ENCODE measurements around the gene CCNI. TPM values are rescaled to one million over a fixed set of nuclear protein-coding genes. Genes with fewer than 3 reads are reported as not detected.

The CCNI gene
- total RNA-seq, 4 donors from 2014 or later = 132 to 220 (median 176) TPM

DNA sequence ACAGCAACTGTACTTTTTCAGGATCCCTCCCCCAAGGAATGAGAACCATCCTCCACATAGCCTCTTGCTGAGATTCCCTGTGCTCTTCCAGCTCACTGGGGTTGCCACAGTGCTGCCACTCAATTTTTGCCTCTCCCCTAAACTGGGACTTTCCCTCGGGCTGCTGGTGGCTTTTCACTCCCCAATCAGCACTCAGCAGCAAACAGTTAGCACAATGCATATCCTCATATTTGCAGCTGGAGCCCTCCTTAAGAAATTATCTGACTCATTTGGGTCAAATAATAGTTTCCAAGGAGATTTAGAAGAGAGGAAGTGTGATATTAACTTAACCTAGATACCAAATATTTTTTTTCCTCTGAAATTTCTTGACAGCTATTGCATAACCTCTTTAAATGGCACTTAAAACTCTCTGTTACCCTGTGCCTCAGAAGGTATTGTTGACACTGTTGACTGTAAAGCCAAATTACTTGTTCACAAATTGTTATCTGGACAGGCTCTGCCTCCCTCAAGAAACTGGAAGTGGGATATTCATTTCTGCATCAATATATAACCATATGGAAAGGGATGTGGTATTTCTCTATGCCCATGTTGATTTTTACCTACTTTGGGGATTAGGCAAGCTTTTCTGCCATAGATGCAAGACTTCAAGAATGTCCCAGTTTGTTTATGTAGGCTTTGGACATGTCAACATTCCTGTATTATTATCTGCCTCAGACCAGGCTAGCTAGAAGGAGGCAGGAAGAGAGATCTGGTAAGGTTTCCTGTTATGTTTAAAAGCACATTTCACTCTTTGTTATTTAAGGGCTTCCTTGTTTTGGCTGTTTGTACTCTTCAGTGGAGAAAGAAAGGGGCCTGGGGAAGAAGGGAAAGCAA, 68.2 kb downstream of the CCNI start:
- Histone ChIP-seq H3K36me3 (peaks cover 0 to 15% (median 0%) of the 10 kb centered on the region in 3 donors), H3K27ac (peak overlapping the region in 2 of 4 donors; percentile 27 to 31), H3K4me3 (no peak overlapping the region), H3K27me3 (no peaks in the 10 kb centered on the region), H3K4me1 (peaks cover 0 to 16% (median 3%) of the 10 kb centered on the region in 4 donors), H3K9me3 (no peaks in the 10 kb centered on the region)
- TF ChIP-seq POLR2A (IDR thresholded peaks at IDR 0.05) = no peak
- TF ChIP-seq, protein P1, sequence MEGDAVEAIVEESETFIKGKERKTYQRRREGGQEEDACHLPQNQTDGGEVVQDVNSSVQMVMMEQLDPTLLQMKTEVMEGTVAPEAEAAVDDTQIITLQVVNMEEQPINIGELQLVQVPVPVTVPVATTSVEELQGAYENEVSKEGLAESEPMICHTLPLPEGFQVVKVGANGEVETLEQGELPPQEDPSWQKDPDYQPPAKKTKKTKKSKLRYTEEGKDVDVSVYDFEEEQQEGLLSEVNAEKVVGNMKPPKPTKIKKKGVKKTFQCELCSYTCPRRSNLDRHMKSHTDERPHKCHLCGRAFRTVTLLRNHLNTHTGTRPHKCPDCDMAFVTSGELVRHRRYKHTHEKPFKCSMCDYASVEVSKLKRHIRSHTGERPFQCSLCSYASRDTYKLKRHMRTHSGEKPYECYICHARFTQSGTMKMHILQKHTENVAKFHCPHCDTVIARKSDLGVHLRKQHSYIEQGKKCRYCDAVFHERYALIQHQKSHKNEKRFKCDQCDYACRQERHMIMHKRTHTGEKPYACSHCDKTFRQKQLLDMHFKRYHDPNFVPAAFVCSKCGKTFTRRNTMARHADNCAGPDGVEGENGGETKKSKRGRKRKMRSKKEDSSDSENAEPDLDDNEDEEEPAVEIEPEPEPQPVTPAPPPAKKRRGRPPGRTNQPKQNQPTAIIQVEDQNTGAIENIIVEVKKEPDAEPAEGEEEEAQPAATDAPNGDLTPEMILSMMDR (IDR thresholded peaks at IDR 0.05) = no peak
- DNase-seq = no peak

DNA sequence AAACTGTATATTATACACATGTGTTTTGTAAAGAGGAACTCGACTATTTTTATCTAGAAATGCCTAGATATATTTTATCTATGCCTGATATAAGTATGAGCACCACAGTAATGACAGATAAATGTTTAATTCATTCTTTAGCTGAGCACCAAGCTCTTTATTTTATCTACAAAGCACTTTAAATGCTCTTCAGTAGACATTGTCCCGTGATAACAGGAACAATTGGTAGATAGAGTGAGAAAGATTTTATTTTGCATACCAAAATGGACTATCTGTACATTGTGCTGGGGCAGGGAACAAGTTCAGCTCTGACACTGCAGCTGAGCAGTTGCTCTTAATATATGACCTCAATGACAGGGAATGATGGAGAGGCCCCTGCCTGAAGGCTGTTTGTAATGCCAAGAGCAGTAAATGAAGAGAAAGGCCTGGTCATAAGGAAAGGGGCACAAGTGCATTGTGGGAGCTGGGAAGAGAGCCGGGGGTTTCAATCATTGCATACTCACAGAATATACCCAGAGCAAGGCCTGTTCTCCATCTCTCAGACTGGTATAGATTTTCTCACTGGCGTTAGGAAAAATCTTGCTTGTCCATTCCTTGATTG, 68.9 kb downstream of the CCNI start:
- DNase-seq = no peak
- TF ChIP-seq POLR2A (IDR thresholded peaks at IDR 0.05) = no peak
- TF ChIP-seq, protein P1 (IDR thresholded peaks at IDR 0.05) = no peak
- H3K4me1 ChIP-seq = peaks cover 0 to 16% (median 3%) of the 10 kb centered on the region in 4 donors
- peaks cover 0 to 15% (median 0%) of the 10 kb centered on the region in 3 donors for H3K36me3 ChIP-seq
- peak overlapping the region in 2 of 4 donors; percentile 16 to 31 for H3K27ac ChIP-seq
- H3K4me3 ChIP-seq = no peak overlapping the region
- H3K27me3 ChIP-seq = no peaks in the 10 kb centered on the region
- no peaks in the 10 kb centered on the region for H3K9me3 ChIP-seq

DNA sequence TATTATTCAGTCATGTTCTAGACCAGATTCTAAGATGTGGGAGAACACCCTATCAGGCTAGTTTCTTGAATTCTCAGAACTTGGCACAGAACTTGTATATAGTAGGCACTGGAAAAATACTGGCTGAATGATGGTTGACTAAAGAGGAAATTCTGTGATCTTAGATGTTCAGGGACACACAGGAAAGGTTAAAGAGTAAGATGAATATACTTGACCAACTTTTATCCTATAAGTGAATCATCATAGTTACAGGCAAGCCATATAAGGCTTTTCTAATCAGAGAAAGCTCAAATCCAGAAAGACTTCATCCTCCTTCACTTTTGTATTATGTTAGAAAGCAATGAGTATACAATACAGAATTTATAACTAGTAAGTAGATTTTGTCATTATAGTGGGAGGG, 72.4 kb downstream of the CCNI start:
- Histone ChIP-seq H3K36me3 (peaks cover 0 to 29% (median 0%) of the 10 kb centered on the region in 3 donors), H3K9me3 (no peaks in the 10 kb centered on the region), H3K4me1 (peaks cover 0 to 16% (median 3%) of the 10 kb centered on the region in 4 donors), H3K27me3 (no peaks in the 10 kb centered on the region), H3K4me3 (no peak overlapping the region), H3K27ac (no peak overlapping the region)
- DNase-seq = no peak
- TF ChIP-seq POLR2A (IDR thresholded peaks at IDR 0.05) = no peak
- TF ChIP-seq, protein P1 (IDR thresholded peaks at IDR 0.05) = no peak

DNA sequence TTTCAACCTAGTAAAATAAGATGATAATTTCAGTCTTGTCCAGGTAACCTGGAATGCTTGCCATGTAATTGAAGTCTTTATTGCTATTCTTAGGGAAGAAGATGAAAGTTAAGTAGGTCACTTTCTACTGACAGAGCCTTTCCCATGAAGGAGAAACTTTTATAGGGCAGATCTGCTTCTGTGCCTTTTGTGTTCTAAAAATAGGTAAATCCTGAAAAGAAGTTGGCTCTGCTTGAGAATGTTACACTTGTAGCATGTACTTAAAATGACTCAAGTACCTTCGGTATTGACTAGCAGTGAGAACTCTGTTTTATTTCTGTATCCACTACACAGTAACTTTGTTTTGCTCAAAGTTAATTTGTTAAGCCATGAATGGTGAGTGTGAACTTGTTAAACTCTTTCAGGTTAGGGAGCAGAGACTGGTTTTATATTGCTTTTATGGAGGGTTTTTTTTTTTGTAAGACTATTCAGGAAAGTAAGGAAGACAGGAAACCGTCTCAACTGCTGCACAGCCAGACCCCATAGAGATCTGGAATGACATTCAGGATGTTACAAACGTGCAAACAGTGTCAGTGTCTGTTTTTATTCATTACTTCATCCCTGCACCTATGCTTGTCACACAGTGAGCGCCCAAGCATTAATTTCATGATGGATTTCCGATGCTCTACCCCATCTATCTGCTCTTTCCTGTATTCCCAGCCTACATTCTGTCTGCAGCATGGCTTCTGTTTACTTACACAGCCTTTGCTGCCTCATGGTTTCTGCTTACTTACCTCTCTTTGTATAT, 73.3 kb downstream of the CCNI start:
- Histone ChIP-seq H3K36me3 (peaks cover 0 to 38% (median 0%) of the 10 kb centered on the region in 3 donors), H3K27ac (no peak overlapping the region), H3K4me1 (peaks cover 0 to 7% (median 0%) of the 10 kb centered on the region in 4 donors), H3K27me3 (no peaks in the 10 kb centered on the region), H3K4me3 (no peak overlapping the region), H3K9me3 (no peaks in the 10 kb centered on the region)
- no peak for DNase-seq
- no peak for TF ChIP-seq POLR2A (IDR thresholded peaks at IDR 0.05)
- TF ChIP-seq, protein P1 (IDR thresholded peaks at IDR 0.05) = no peak

DNA sequence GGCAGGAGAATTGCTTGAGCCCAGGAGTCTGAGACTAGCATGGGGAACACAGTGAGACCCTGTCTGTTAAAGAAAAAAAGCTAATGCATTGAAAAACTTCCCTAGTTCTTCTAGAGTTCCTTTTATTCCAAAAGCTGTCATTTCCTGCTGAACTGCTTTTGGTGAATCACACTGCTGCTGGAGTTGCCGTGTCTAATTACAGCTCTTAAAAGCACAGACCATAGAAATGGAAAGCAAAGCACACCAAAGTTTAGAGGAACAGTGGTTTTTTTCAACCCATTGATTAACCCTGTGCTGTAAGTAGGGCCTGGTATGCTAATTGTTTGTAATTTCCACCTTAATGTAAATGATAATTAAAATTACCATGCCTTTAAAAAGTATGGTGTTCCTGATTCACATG, 73.9 kb downstream of the CCNI start:
- Histone ChIP-seq H3K27me3 (no peaks in the 10 kb centered on the region), H3K4me3 (no peak overlapping the region), H3K36me3 (peaks cover 0 to 41% (median 0%) of the 10 kb centered on the region in 3 donors), H3K4me1 (peaks cover 0 to under 1% (median 0%) of the 10 kb centered on the region in 4 donors), H3K27ac (no peak overlapping the region), H3K9me3 (no peaks in the 10 kb centered on the region)
- TF ChIP-seq POLR2A (IDR thresholded peaks at IDR 0.05) = no peak
- TF ChIP-seq, protein P1 (IDR thresholded peaks at IDR 0.05) = no peak
- no peak for DNase-seq

Measured in Peyer's patch (tissue), 4 donors.